Stimulated activated CD4-positive, alpha-beta T cell treated with anti-CD3 and anti-CD28 coated beads, Interleukin-4, amount 100 ng/mL, for 4 hours (primary cell): ENCODE results near the gene NCAM2.

Source experiments
- DNase-seq, 2 experiments: peaks; one replicate each; pipeline ENCODE4 v3.0.0-alpha.2; 2020

NCAM2 gene

DNA sequence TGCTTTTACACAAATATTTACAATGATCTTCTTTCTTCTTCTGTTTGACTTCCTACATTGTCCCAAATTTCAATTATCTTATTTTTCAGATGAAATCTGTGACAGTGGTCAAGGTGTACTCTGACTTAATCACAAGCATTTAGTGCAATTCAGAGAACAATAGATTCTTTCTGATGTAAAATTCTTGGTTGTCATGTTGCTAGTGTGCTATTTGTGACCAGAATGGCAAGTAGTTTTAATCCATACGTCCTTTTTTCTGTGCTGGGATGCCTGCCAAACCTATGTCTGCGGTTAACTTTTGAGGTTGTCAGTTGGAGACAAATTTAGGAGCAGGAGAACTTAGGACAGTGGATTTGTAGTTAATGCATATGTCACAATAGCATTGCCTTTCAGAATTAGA lies 31.0 kb downstream of the NCAM2 start:
- no peak for DNase-seq

DNA sequence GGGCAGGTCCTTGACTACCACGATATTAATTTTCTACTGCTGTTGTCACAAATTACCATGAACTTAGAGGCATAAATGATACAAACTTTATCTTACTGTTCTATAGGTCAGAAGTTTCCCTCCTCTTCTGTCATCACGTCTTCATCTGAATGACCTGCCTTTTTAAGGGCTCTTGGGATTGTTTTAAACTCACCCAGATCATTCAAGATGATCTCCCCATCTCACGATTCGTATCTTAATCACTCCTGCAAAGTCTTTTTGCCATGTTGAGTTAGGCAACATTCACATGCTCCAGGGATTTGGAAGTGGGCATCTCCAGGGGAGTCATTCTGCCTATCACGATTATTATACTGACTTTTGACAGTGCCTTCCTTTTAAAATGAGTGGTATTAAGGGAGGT lies 32.1 kb downstream of the NCAM2 start:
- no peak for DNase-seq

DNA sequence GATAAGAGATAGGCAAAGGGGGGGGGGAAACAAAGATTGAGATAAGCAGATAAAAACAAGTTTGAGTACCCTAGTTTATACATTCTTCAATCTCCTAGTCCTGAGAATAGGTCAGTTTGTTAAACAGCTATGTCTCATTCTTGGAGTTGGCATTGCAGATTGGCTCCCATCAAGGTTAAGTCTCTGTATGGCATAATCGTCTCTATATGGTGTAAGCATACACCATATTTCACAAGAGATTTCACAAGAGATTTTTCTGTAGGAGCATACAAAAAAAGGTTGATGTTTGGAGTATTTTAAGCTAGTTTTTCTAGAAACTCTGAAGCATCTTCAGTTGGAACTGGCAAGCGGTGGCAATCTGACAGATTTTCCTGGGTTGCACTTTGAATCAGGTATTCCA lies 35.8 kb downstream of the NCAM2 start:
- no peak for DNase-seq

- DNase-seq: no peak
These were observed 41.5 kb downstream of the NCAM2 start for GRCh38 chr21:21039624-21040170.

- no peak for DNase-seq
These were observed 47.3 kb downstream of the NCAM2 start for GRCh38 chr21:21045518-21045917.

GRCh38 chr21:21046063-21046462 lies 47.9 kb downstream of the NCAM2 start:
- DNase-seq: no peak

GRCh38 chr21:21051109-21052055 lies 53.2 kb downstream of the NCAM2 start:
- no peak for DNase-seq

GRCh38 chr21:21052672-21053071 lies 54.5 kb downstream of the NCAM2 start:
- no peak for DNase-seq

GRCh38 chr21:21057349-21058062 lies 59.3 kb downstream of the NCAM2 start:
- no peak for DNase-seq

- DNase-seq: no peak
These were observed 65.6 kb downstream of the NCAM2 start for GRCh38 chr21:21063828-21064227.

DNA sequence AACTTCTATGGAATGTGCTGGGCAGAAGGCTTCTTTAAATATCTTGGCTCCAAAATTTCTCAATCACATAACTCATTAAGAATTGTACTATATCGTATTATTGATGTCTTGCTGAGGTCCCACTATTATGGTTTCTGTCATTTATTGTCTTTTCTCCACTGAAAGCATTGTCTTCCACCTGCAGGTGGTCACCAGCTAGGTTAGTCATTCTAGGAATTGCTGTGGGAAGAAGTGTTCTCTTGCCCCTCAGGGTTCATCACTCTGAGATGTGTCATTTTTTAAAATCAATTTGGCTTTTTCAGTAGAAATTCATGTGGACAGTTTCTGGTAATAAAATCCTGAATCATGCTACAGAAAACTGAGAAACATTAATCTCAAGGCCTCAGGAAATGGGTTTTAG lies 66.1 kb downstream of the NCAM2 start:
- no peak for DNase-seq

- no peak for DNase-seq
These were observed 69.2 kb downstream of the NCAM2 start for GRCh38 chr21:21067375-21067774.

GRCh38 chr21:21074305-21074704 lies 76.1 kb downstream of the NCAM2 start:
- DNase-seq: no peak

GRCh38 chr21:21076051-21076450 lies 77.8 kb downstream of the NCAM2 start:
- DNase-seq: no peak

DNA sequence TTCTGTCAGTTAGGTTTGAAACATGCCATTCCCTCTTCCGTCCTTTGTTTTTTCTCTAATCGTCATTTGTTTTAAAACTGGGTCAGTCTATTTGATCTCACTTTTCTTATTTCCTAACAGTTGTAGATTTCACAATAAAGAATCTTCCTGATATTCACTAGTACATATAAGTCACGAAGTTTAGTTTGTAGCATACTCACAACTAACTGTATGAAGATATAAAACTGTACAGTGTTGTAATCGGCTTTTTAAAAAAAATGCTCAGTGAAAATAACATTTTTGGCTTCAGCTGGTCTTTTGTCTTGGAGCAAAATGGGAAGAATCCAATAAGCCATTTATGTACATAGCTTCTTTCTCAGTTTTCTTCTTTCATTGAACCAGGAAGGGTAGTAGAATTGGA lies 78.3 kb downstream of the NCAM2 start:
- no peak for DNase-seq

DNA sequence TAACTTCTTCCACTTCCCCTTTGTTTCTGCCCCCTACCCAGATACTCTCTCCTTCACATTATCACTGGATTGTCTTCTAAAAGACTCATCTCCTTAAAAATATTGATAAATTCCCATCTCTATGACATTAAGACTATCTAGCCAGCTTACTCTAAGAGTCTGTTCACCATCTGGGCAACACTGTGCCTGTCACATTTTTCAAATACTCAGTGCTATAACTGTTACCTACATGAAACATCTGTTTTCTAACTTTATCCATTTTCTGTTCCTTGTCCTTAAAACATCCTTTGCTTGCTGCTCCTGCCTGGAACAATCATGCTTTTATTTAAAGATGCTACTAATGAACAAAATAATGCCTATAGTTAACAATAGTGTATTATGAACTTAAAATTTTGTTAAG lies 81.4 kb downstream of the NCAM2 start:
- no peak for DNase-seq

DNA sequence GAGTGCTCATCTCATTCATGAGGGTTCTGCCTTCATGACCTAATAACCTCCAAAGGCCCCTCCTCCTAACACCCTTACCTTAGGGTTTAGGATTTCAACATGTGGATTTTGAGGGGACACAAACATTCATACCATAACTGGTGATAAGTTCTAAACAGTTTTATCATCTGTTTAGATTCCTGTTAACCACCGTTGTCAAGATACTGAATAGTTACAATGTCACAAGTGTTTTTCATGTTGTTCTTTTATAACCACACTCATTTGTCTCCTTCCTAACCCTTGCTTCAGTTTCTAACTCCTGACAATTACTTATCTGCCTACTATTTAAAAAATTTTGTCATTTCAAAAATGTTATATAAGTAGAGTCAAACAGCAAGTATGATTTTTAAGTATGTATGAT lies 86.0 kb downstream of the NCAM2 start:
- no peak for DNase-seq

DNA sequence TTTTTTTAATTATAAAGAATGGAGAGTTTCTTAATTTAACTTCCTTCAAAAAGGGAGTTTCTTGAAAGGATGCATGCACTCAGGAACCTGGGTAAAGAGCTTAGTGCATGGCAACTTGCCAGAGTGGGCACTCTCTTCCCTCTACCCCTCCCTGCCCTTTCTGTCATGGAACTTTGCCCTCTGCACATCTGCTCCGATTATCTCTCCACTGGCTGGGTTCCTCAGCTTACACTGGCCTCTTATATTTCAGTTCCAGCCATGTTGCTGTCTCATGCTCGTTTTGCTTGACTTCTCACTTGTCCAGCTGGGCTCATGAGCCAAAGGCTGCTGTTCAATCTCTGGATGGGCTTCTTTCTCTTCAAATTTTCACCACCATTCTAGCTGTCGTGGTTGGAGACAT lies 87.0 kb downstream of the NCAM2 start:
- DNase-seq: no peak

DNA sequence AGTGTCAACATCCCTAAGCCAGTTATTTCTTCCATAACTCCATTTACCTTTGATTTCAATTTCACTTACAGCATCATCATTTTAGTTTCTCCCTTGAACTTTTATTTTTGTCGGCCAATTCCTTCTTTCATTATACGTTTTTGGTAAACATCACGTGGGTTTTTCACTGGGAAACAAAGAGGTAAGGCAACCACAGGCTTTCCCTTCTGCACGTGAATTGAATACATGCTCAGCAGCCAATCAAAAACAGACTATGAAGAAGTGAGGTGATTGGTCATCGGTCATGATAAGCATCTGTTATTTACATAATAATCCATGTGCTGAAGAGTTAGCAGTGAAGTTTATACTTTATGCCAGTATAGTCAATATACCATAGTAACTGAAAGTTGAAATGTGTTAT lies 98.7 kb downstream of the NCAM2 start:
- DNase-seq: no peak

- DNase-seq: no peak
These were observed 99.3 kb downstream of the NCAM2 start for GRCh38 chr21:21097466-21097865.

DNA sequence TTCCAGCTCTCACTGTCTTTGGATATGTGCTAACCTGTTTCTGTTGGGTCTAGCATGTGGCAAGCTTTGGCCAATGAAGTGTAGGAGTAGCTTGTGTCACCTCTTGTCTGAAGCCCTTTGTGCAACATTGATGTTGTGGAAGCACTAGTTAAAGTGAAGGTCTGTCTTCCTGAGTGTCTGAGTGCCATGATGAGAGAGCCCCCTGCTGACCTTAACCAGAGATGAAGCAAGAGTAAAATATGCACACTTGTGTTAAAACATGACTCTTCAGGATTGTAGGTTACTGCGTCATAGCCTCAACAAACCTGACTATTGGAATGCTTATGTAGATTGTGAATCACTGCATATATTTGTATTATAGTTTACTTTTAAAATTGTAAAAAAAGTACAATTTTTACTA lies 103.7 kb downstream of the NCAM2 start:
- DNase-seq: no peak

- DNase-seq: no peak
These were observed 104.7 kb downstream of the NCAM2 start for GRCh38 chr21:21102896-21103295.

- DNase-seq: no peak
These were observed 105.5 kb downstream of the NCAM2 start for GRCh38 chr21:21103692-21104091.

GRCh38 chr21:21109736-21110135 lies 111.5 kb downstream of the NCAM2 start:
- DNase-seq: no peak
